Spleen (tissue), 11 donors: ENCODE data around the gene MICU2. TPM values are rescaled to one million over a fixed set of nuclear protein-coding genes. Genes with fewer than 3 reads are reported as not detected.
"Not testable (repeated sequence)": the region's sequence is repeated elsewhere in the genome, so short reads cannot be mapped to it uniquely, and the experiment has no call there.

ENCODE experiments used
- DNase-seq: peaks from one replicate; pipeline ENCODE4 v3.0.0-alpha.2; 2020
- H3K27ac ChIP-seq, 8 donors: fragments of 200-600 bp; sonication (generic) in 7 of 8; 1 replicate in 4 of 8; 2 replicates in 4 of 8; pipeline versions ENCODE4 v1.5.0 to v1.8.0; 2016 to 2021; ENCODE audit warnings: inconsistent platforms in 4 of 8, mild to moderate bottlenecking in 4 of 8, moderate library complexity in 1 of 8
- H3K27me3 ChIP-seq, 7 donors: fragments of 200-600 bp; sonication (generic) in 6 of 7; replicated peaks in 1 of 7; 1 replicate in 4 of 7; 2 replicates in 3 of 7; pipeline versions ENCODE4 v1.5.0 to v1.8.0; 2016 to 2021; ENCODE audit warnings: inconsistent platforms in 3 of 7, mild to moderate bottlenecking in 1 of 7
- H3K36me3 ChIP-seq, 6 donors: fragments of 200-600 bp; sonication (generic) in 5 of 6; 1 replicate in 4 of 6; 2 replicates in 2 of 6; pipeline versions ENCODE4 v1.5.0 to v1.8.0; 2016 to 2021; ENCODE audit warnings: inconsistent platforms in 2 of 6
- H3K4me1 ChIP-seq, 6 donors: fragments of 200-600 bp; sonication (generic) in 5 of 6; 1 replicate in 3 of 6; 2 replicates in 3 of 6; pipeline versions ENCODE4 v1.5.0 to v1.8.0; 2016 to 2021; ENCODE audit warnings: inconsistent platforms in 3 of 6
- H3K4me3 ChIP-seq, 8 donors: fragments of 200-600 bp; sonication (generic) in 7 of 8; 1 replicate in 4 of 8; 2 replicates in 4 of 8; pipeline versions ENCODE4 v1.5.0 to v1.8.0; 2016 to 2021; ENCODE audit warnings: inconsistent platforms in 4 of 8, mild to moderate bottlenecking in 4 of 8, moderate library complexity in 2 of 8
- H3K9me3 ChIP-seq, 8 donors: fragments of 200-600 bp; sonication (generic) in 7 of 8; 1 replicate in 4 of 8; 2 replicates in 4 of 8; pipeline versions ENCODE4 v1.5.0 to v1.8.0; 2016 to 2021; ENCODE audit warnings: inconsistent platforms in 4 of 8
- POLR2A ChIP-seq, 3 donors: fragments of 450-650 bp; IDR thresholded peaks; one replicate each; pipeline ENCODE4 v1.5.1; 2017; ENCODE audit warnings: antibody characterized with exemption in 3 of 3, mild to moderate bottlenecking in 1 of 3
- POLR2AphosphoS5 ChIP-seq, 3 donors: sonication (generic); formaldehyde crosslinking; IDR thresholded peaks; one replicate each; pipeline ENCODE4 v1.5.1; 2017; ENCODE audit warnings: antibody characterized with exemption in 3 of 3
- WGBS, 5 donors: extraction: QIAGEN DNeasy Blood & Tissue Kit in 3 of 5; methylation state at CpG; one replicate each; pipeline versions ENCODE4 v1.1.5 to v1.1.7; 2013 to 2018; 5-methylcytosine and 5-hydroxymethylcytosine counted together
- intact Hi-C: fragments of 100-400 bp; cut with DNase I; formaldehyde crosslinking; loops from one replicate; pipeline ENCODE4 v1.15.0; 2023; ENCODE audit warnings: low total_unique reads
- polyA plus RNA-seq, 3 donors: library from polyadenylated mRNA; stranded (reverse); fragments of 200-250 nt; gene quantifications; one replicate each; pipeline ENCODE4 v1.2.1, GENCODE V29; 2013
- total RNA-seq, 7 donors: library from RNA; depleted of rRNA in 3 of 7; stranded (reverse); fragments of >200 nt in 3 of 7; fragmentation: NEBNext Ultra II Directional in 4 of 7; extraction: Animal tissue kit (Norgen Biotek cat#: 25700) in 4 of 7; gene quantifications; one replicate each; pipeline versions ENCODE4 v1.1.0 to v1.2.1, GENCODE V29; 2016 to 2021
- TF ChIP-seq, protein P1 (sequence below), 11 experiments: fragments of 200-600 bp in 7 of 11; fragments of 450-650 bp in 4 of 11; sonication (generic) in 4 of 11; IDR thresholded peaks in 8 of 11; conservative IDR thresholded peaks in 3 of 11; 1 replicate in 7 of 11; 2 replicates in 4 of 11; pipeline versions ENCODE4 v1.4.0 to v1.8.0; 2016 to 2021; ENCODE audit warnings: antibody characterized with exemption in 11 of 11, inconsistent platforms in 4 of 11, mild to moderate bottlenecking in 1 of 11
- donor health status: healthy with polysubstance abuse.
- donor health status: DM: no; HTN: no; CAD: no; lungs with moderate emphysema.
- donor health status: DM: no; HTN: no; CAD: no.
- donor health status: Bipolar disorder and iron deficiency.
- donor health status: healthy.
- donor health status: DM: no; HTN: no; CAD: no.
- donor health status: DM: yes; HTN: yes; CAD: no.

The MICU2 gene
- total and polyA plus RNA-seq, 10 donors = 28.9 to 84.5 (median 39.6) TPM

- Histone ChIP-seq H3K27me3 (no peaks in the 10 kb centered on the region), H3K4me1 (peaks cover 0 to 48% (median 8%) of the 10 kb centered on the region in 6 donors), H3K4me3 (no peak overlapping the region), H3K9me3 (peaks cover 0 to 5% (median 0%) of the 10 kb centered on the region in 8 donors), H3K36me3 (no peaks in the 10 kb centered on the region), H3K27ac (no peak overlapping the region)
- 88 to 96% (median 94%) methylated on average over 5 of the region's 5 CpGs for WGBS, 5 donors
- DNase-seq = no peak
- TF ChIP-seq, protein P1, sequence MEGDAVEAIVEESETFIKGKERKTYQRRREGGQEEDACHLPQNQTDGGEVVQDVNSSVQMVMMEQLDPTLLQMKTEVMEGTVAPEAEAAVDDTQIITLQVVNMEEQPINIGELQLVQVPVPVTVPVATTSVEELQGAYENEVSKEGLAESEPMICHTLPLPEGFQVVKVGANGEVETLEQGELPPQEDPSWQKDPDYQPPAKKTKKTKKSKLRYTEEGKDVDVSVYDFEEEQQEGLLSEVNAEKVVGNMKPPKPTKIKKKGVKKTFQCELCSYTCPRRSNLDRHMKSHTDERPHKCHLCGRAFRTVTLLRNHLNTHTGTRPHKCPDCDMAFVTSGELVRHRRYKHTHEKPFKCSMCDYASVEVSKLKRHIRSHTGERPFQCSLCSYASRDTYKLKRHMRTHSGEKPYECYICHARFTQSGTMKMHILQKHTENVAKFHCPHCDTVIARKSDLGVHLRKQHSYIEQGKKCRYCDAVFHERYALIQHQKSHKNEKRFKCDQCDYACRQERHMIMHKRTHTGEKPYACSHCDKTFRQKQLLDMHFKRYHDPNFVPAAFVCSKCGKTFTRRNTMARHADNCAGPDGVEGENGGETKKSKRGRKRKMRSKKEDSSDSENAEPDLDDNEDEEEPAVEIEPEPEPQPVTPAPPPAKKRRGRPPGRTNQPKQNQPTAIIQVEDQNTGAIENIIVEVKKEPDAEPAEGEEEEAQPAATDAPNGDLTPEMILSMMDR (IDR thresholded peaks at IDR 0.05 in 8 of 11, conservative IDR thresholded peaks at IDR 0.05 in 3 of 11) = no peak
- TF ChIP-seq POLR2AphosphoS5 (IDR thresholded peaks at IDR 0.05) = no peak
- no peak for TF ChIP-seq POLR2A (IDR thresholded peaks at IDR 0.05)
- intact Hi-C loops = no loop called here
Observed at GRCh38 chr13:21590231-21590630, 13.7 kb downstream of the MICU2 start.

DNA sequence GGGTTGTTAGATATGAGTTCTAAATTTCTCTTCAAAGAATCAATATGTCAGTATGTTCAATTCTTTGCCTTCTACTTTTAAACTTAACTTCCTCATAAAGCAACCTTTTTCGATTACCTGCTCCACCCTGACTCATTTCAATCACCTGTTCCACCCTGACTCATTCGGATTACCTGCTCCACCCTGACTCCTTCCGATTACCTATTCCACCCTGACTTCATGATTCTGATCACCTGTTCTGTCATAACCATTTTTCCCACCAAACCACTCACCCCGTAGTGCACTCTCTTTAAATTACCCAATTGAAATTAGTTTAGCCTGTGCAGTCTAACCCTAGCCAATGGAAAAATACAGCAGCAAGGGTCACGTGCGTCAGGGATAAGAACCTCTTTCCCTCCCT is 14.5 kb downstream of the MICU2 start:
- intact Hi-C loops, H3K4me3 ChIP-seq, DNase-seq, H3K9me3 ChIP-seq, H3K27me3 ChIP-seq, H3K36me3 ChIP-seq, H3K27ac ChIP-seq: not testable (repeated sequence)
- peaks cover 0 to 41% (median 7%) of the 10 kb centered on the region in 6 donors for H3K4me1 ChIP-seq
- WGBS, 5 donors = 90 to 99% (median 96%) methylated on average over 6 of the region's 6 CpGs

DNA sequence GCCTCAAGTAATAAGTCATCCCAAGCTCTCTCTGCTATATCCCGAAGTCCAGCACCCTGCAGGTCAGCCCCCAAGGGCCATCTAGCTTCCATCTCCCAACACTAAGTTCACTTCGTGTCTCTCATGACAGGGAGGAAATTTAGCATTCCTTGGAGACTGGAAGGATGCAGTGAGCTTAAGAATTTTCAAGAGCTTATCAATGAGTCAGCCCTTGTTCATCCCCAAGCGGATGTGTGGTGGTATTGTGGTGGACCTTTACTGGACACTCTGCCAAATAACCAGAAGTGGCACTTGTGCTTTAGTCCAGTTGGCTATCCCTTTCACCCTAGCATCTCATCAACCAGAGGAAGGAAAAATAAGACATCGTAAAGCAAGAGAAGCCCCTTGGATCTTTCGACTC is 15.6 kb downstream of the MICU2 start:
- H3K27me3 ChIP-seq, H3K27ac ChIP-seq, H3K36me3 ChIP-seq, intact Hi-C loops, DNase-seq, H3K4me3 ChIP-seq: not testable (repeated sequence)
- H3K4me1 ChIP-seq = peaks cover 0 to 34% (median 6%) of the 10 kb centered on the region in 6 donors
- WGBS, 5 donors = 97 to 99% (median 97%) methylated on average over 3 to 5 of the region's 5 CpGs
- peaks cover 0 to 11% (median 6%) of the 10 kb centered on the region in 8 donors for H3K9me3 ChIP-seq

- 86 to 96% (median 92%) methylated on average over 1 of the region's 1 CpG for WGBS, 5 donors
- H3K4me1 ChIP-seq = peaks cover 0 to 33% (median 15%) of the 10 kb centered on the region in 6 donors
- intact Hi-C loops = no loop called here
Observed at GRCh38 chr13:21584973-21585592, 18.9 kb downstream of the MICU2 start.

DNA sequence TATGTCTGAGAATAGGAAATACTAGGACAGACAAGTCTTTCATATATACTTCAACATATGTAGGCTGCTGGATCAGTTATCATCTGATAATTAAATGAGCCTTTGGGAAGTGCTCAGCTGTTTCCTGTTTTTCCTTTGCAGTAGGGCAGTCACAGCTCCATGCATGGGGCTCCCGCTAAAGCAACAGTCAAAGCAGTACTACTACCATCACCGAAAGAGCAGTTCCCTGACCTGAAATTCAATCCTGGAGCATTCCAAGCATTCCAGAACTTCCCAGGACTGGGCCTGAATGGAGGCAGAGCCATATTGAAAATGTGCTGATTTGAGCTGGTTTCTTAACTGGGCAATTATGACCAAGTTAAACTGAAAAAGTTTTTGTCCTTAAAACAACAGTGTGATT is 20.5 kb downstream of the MICU2 start:
- no peak for DNase-seq
- Histone ChIP-seq H3K4me3 (no peak overlapping the region), H3K9me3 (peaks cover 0 to 22% (median 18%) of the 10 kb centered on the region in 8 donors), H3K27ac (no peak overlapping the region), H3K4me1 (peaks cover 0 to 43% (median 21%) of the 10 kb centered on the region in 6 donors), H3K36me3 (peaks cover 0 to 13% (median 0%) of the 10 kb centered on the region in 6 donors), H3K27me3 (no peaks in the 10 kb centered on the region)
- WGBS, 5 donors = 79 to 96% (median 87%) methylated on average over 2 of the region's 2 CpGs
- TF ChIP-seq POLR2A (IDR thresholded peaks at IDR 0.05) (no peak), POLR2AphosphoS5 (IDR thresholded peaks at IDR 0.05) (no peak)
- TF ChIP-seq, protein P1 (IDR thresholded peaks at IDR 0.05 in 8 of 11, conservative IDR thresholded peaks at IDR 0.05 in 3 of 11) = no peak
- intact Hi-C loops = no loop called here

More at GRCh38 chr13:21584973-21585592, 18.9 kb downstream of the MICU2 start:
- H3K4me3 ChIP-seq = no peak overlapping the region
- H3K27me3 ChIP-seq = no peaks in the 10 kb centered on the region
- no peak for TF ChIP-seq POLR2A (IDR thresholded peaks at IDR 0.05)
- TF ChIP-seq, protein P1 (IDR thresholded peaks at IDR 0.05 in 8 of 11, conservative IDR thresholded peaks at IDR 0.05 in 3 of 11) = no peak
- no peak for TF ChIP-seq POLR2AphosphoS5 (IDR thresholded peaks at IDR 0.05)
- DNase-seq = no peak
- H3K36me3 ChIP-seq = peaks cover 0 to 13% (median 0%) of the 10 kb centered on the region in 6 donors
- H3K27ac ChIP-seq = no peak overlapping the region
- H3K9me3 ChIP-seq = peaks cover 0 to 22% (median 18%) of the 10 kb centered on the region in 8 donors
